ENCODE results near the gene GNGT2. TPM values are rescaled to one million over a fixed set of nuclear protein-coding genes. Genes with fewer than 3 reads are reported as not detected.

Gene GNGT2
- total RNA-seq, 2 experiments from 2014 or later, result 13.3 to 32.6 TPM

GRCh38 chr17:49195751-49196150 is 14.6 kb downstream of the GNGT2 start:
- no peaks in the 10 kb centered on the region for H3K9me2 ChIP-seq (ENCODE audit: insufficient read depth, low read length)
- H3K27ac ChIP-seq (ENCODE audit: low read depth, low read length, poor library complexity, severe bottlenecking), result no peak overlapping the region
- CTCF ChIA-PET (ENCODE audit: unreplicated experiment), result no interaction called here
- no peaks in the 10 kb centered on the region for H3K79me2 ChIP-seq (ENCODE audit: insufficient read depth, low read depth, low read length)
- BruUV-seq (replicated peaks), result no TSS peak
- DNase-seq (ENCODE audit: low spot score), result no peak
- H3K4me2 ChIP-seq (ENCODE audit: low read length), result no peak overlapping the region
- H2AFZ ChIP-seq (ENCODE audit: low read length), result no peak overlapping the region
- no peaks in the 10 kb centered on the region for H3K36me3 ChIP-seq (ENCODE audit: insufficient read depth, low read length)
- H4K20me1 ChIP-seq (ENCODE audit: insufficient read depth, low read length), result no peaks in the 10 kb centered on the region
- intact Hi-C loops (cut with micrococcal nuclease; ENCODE audit: unreplicated experiment), result no loop called here
- H3K9me3 ChIP-seq (ENCODE audit: low read length), result no peaks in the 10 kb centered on the region
- POLR2A ChIA-PET, result interaction anchor here (4.7 kb wide), 1 partner anchor 18 kb away, joined by 45 read pairs; the partner anchor contains the start of genes ABI3 and GNGT2
- H3K4me3 ChIP-seq (ENCODE audit: low read depth, low read length, poor library complexity, severe bottlenecking), result no peak overlapping the region
- H3K4me1 ChIP-seq (ENCODE audit: insufficient read depth, low read length, poor library complexity, severe bottlenecking), result peaks cover 27% of the 10 kb centered on the region
- TF ChIP-seq EZH2phosphoT487 (IDR thresholded peaks at IDR 0.05; ENCODE audit: borderline replicate concordance, low read depth, low read length) (no peak), CTCF (conservative IDR thresholded peaks at IDR 0.05; ENCODE audit: low read length) (no peak)

- no TSS peak for BruUV-seq (replicated peaks)
- Histone ChIP-seq H2AFZ (ENCODE audit: low read length) (peak overlapping the region; percentile 85; the same call in 1 of the 2 replicates), H3K4me3 (ENCODE audit: low read depth, low read length, poor library complexity, severe bottlenecking) (peak overlapping the region; percentile 78), H3K4me2 (ENCODE audit: low read length) (peak overlapping the region; percentile 86), H4K20me1 (ENCODE audit: insufficient read depth, low read length) (no peaks in the 10 kb centered on the region), H3K27ac (ENCODE audit: low read depth, low read length, poor library complexity, severe bottlenecking) (peak overlapping the region; percentile 96), H3K4me1 (ENCODE audit: insufficient read depth, low read length, poor library complexity, severe bottlenecking) (peaks cover 33% of the 10 kb centered on the region), H3K79me2 (ENCODE audit: insufficient read depth, low read depth, low read length) (no peaks in the 10 kb centered on the region), H3K36me3 (ENCODE audit: insufficient read depth, low read length) (no peaks in the 10 kb centered on the region), H3K9me2 (ENCODE audit: insufficient read depth, low read length) (no peaks in the 10 kb centered on the region), H3K9me3 (ENCODE audit: low read length) (no peaks in the 10 kb centered on the region)
- ChIA-PET POLR2A (interaction anchor here (0.6 to 4.7 kb wide), 4 partner anchors 8 to 57 kb away, joined by 3 to 45 read pairs (median 4); partner anchors contain the start of genes ABI3 and GNGT2), CTCF (ENCODE audit: unreplicated experiment) (no interaction called here)
- no peak for DNase-seq (ENCODE audit: low spot score)
- intact Hi-C loops (cut with micrococcal nuclease; ENCODE audit: unreplicated experiment), result no loop called here
- TF ChIP-seq CTCF (conservative IDR thresholded peaks at IDR 0.05; ENCODE audit: low read length) (no peak), EZH2phosphoT487 (IDR thresholded peaks at IDR 0.05; ENCODE audit: borderline replicate concordance, low read depth, low read length) (no peak)
Observed at GRCh38 chr17:49194297-49194607, 16.1 kb downstream of the GNGT2 start.

- no peaks in the 10 kb centered on the region for H4K20me1 ChIP-seq (ENCODE audit: insufficient read depth, low read length)
- H2AFZ ChIP-seq (ENCODE audit: low read length), result peak overlapping the region; percentile 85
- no peaks in the 10 kb centered on the region for H3K9me2 ChIP-seq (ENCODE audit: insufficient read depth, low read length)
- no TSS peak for BruUV-seq (replicated peaks)
- ChIA-PET POLR2A (interaction anchor here (0.6 to 4.7 kb wide), 6 partner anchors 8 to 57 kb away, joined by 3 to 45 read pairs (median 4); partner anchors contain the start of genes ABI3 and GNGT2), CTCF (ENCODE audit: unreplicated experiment) (no interaction called here)
- TF ChIP-seq CTCF (conservative IDR thresholded peaks at IDR 0.05; ENCODE audit: low read length) (no peak), EZH2phosphoT487 (IDR thresholded peaks at IDR 0.05; ENCODE audit: borderline replicate concordance, low read depth, low read length) (no peak)
- peaks cover 33% of the 10 kb centered on the region for H3K4me1 ChIP-seq (ENCODE audit: insufficient read depth, low read length, poor library complexity, severe bottlenecking)
- no peaks in the 10 kb centered on the region for H3K9me3 ChIP-seq (ENCODE audit: low read length)
- H3K4me3 ChIP-seq (ENCODE audit: low read depth, low read length, poor library complexity, severe bottlenecking), result peak overlapping the region; percentile 78
- intact Hi-C loops (cut with micrococcal nuclease; ENCODE audit: unreplicated experiment), result no loop called here
- H3K4me2 ChIP-seq (ENCODE audit: low read length), result peak overlapping the region; percentile 86
- peak overlapping the region; percentile 96 for H3K27ac ChIP-seq (ENCODE audit: low read depth, low read length, poor library complexity, severe bottlenecking)
- no peaks in the 10 kb centered on the region for H3K79me2 ChIP-seq (ENCODE audit: insufficient read depth, low read depth, low read length)
- no peaks in the 10 kb centered on the region for H3K36me3 ChIP-seq (ENCODE audit: insufficient read depth, low read length)
- peak; percentile 35 for DNase-seq (ENCODE audit: low spot score)
Observed at GRCh38 chr17:49193513-49194296, 16.7 kb downstream of the GNGT2 start.
